HUES6 (cell line): ENCODE results near the gene ABCA10.
"Not testable (repeated sequence)": the region's sequence is repeated elsewhere in the genome, so short reads cannot be mapped to it uniquely, and the experiment has no call there.

Experiments used
- H3K27ac ChIP-seq: 2 replicates; pipeline ENCODE4 v1.7.0; 2013; ENCODE audit warnings: low read depth, mild to moderate bottlenecking, low read length, inconsistent platforms
- H3K27me3 ChIP-seq: 2 replicates; pipeline ENCODE4 v1.6.1; 2013; ENCODE audit warnings: low read length; ENCODE audit not compliant: control insufficient read depth, insufficient read depth
- H3K36me3 ChIP-seq: 2 replicates; pipeline ENCODE4 v1.6.1; 2013; ENCODE audit warnings: low read length; ENCODE audit not compliant: control insufficient read depth, insufficient read depth
- H3K4me1 ChIP-seq: 2 replicates; pipeline ENCODE4 v1.6.1; 2013; ENCODE audit warnings: low read length; ENCODE audit not compliant: control insufficient read depth, insufficient read depth
- H3K4me3 ChIP-seq: 2 replicates; pipeline ENCODE4 v1.5.1; 2013; ENCODE audit warnings: low read depth, low read length
- H3K9ac ChIP-seq: one replicate; pipeline ENCODE4 v1.6.1; 2013; ENCODE audit warnings: mild to moderate bottlenecking, low read length
- H3K9me3 ChIP-seq: 2 replicates; pipeline ENCODE4 v1.6.1; 2013; ENCODE audit warnings: low read depth, low read length; ENCODE audit not compliant: control insufficient read depth, insufficient read depth

The ABCA10 gene

GRCh38 chr17:69228576-69228975 lies at the start of gene ABCA10:
Gene ABCA10 (minus strand): TSS chr17:69228824. CDS start chr17:69225358, 3,466 bp downstream.
- Histone ChIP-seq H3K4me1 (no peaks in the 10 kb centered on the region), H3K9me3 (0 out of 2 replicates have a peak, but pooled peaks cover 4% of the 10 kb centered on the region), H3K36me3 (no peaks in the 10 kb centered on the region), H3K4me3 (no peak within 1 kb of the TSS), H3K9ac (no peak within 1 kb of the TSS), H3K27me3 (no peaks in the 10 kb centered on the region), H3K27ac (no peak within 1 kb of the TSS)

GRCh38 chr17:69276279-69276678 lies 47.7 kb upstream of the ABCA10 start:
- H3K27ac ChIP-seq, H3K27me3 ChIP-seq, H3K4me3 ChIP-seq, H3K9ac ChIP-seq, H3K36me3 ChIP-seq, H3K4me1 ChIP-seq, H3K9me3 ChIP-seq: not testable (repeated sequence)

- Histone ChIP-seq H3K4me3 (no peak overlapping the region), H3K4me1 (no peaks in the 10 kb centered on the region), H3K36me3 (no peaks in the 10 kb centered on the region), H3K27ac (no peak overlapping the region), H3K27me3 (no peaks in the 10 kb centered on the region), H3K9me3 (no peaks in the 10 kb centered on the region), H3K9ac (no peak overlapping the region)
Measured at GRCh38 chr17:69275751-69276150, 47.1 kb upstream of the ABCA10 start.

- H3K9ac ChIP-seq, result no peak overlapping the region
- H3K4me1 ChIP-seq, result no peaks in the 10 kb centered on the region
- H3K27ac ChIP-seq, result no peak overlapping the region
- H3K27me3 ChIP-seq, result no peaks in the 10 kb centered on the region
- no peaks in the 10 kb centered on the region for H3K36me3 ChIP-seq
- H3K9me3 ChIP-seq, result no peaks in the 10 kb centered on the region
- no peak overlapping the region for H3K4me3 ChIP-seq
Measured at GRCh38 chr17:69271023-69271422, 42.4 kb upstream of the ABCA10 start.

GRCh38 chr17:69269131-69269998 lies 40.7 kb upstream of the ABCA10 start:
- no peaks in the 10 kb centered on the region for H3K4me1 ChIP-seq
- no peak overlapping the region for H3K4me3 ChIP-seq
- H3K36me3 ChIP-seq, result no peaks in the 10 kb centered on the region
- H3K9me3 ChIP-seq, result no peaks in the 10 kb centered on the region
- H3K9ac ChIP-seq, result no peak overlapping the region
- H3K27me3 ChIP-seq, result no peaks in the 10 kb centered on the region
- no peak overlapping the region for H3K27ac ChIP-seq

- H3K9ac ChIP-seq, result no peak overlapping the region
- H3K4me1 ChIP-seq, result no peaks in the 10 kb centered on the region
- no peaks in the 10 kb centered on the region for H3K27me3 ChIP-seq
- H3K4me3 ChIP-seq, result no peak overlapping the region
- H3K36me3 ChIP-seq, result no peaks in the 10 kb centered on the region
- no peaks in the 10 kb centered on the region for H3K9me3 ChIP-seq
- H3K27ac ChIP-seq, result no peak overlapping the region
Measured at GRCh38 chr17:69268543-69269014, 40.0 kb upstream of the ABCA10 start.

GRCh38 chr17:69267219-69267618 lies 38.6 kb upstream of the ABCA10 start:
- H3K27ac ChIP-seq, result no peak overlapping the region
- no peaks in the 10 kb centered on the region for H3K36me3 ChIP-seq
- H3K9ac ChIP-seq, result no peak overlapping the region
- H3K4me1 ChIP-seq, result no peaks in the 10 kb centered on the region
- H3K4me3 ChIP-seq, result no peak overlapping the region
- no peaks in the 10 kb centered on the region for H3K9me3 ChIP-seq
- H3K27me3 ChIP-seq, result no peaks in the 10 kb centered on the region

- Histone ChIP-seq H3K27me3 (no peaks in the 10 kb centered on the region), H3K27ac (no peak overlapping the region), H3K4me1 (no peaks in the 10 kb centered on the region), H3K4me3 (no peak overlapping the region), H3K9ac (no peak overlapping the region), H3K9me3 (no peaks in the 10 kb centered on the region), H3K36me3 (no peaks in the 10 kb centered on the region)
Measured at GRCh38 chr17:69265873-69266272, 37.2 kb upstream of the ABCA10 start.

GRCh38 chr17:69254187-69254586 lies 25.6 kb upstream of the ABCA10 start:
- Histone ChIP-seq H3K36me3 (no peaks in the 10 kb centered on the region), H3K9me3 (no peaks in the 10 kb centered on the region), H3K4me1 (no peaks in the 10 kb centered on the region), H3K27me3 (no peaks in the 10 kb centered on the region), H3K27ac (no peak overlapping the region), H3K4me3 (no peak overlapping the region), H3K9ac (no peak overlapping the region)

- Histone ChIP-seq H3K27ac (no peak overlapping the region), H3K36me3 (no peaks in the 10 kb centered on the region)
Measured at GRCh38 chr17:69250641-69251040, 22.0 kb upstream of the ABCA10 start.

GRCh38 chr17:69246726-69247375 lies 18.2 kb upstream of the ABCA10 start:
- Histone ChIP-seq H3K9ac (no peak overlapping the region), H3K36me3 (no peaks in the 10 kb centered on the region), H3K9me3 (no peaks in the 10 kb centered on the region), H3K27ac (no peak overlapping the region), H3K27me3 (no peaks in the 10 kb centered on the region), H3K4me3 (no peak overlapping the region), H3K4me1 (no peaks in the 10 kb centered on the region)

More at GRCh38 chr17:69250641-69251040, 22.0 kb upstream of the ABCA10 start:
- H3K9me3 ChIP-seq, result no peaks in the 10 kb centered on the region
- no peaks in the 10 kb centered on the region for H3K27me3 ChIP-seq
- H3K9ac ChIP-seq, result no peak overlapping the region
- H3K4me3 ChIP-seq, result no peak overlapping the region
- no peaks in the 10 kb centered on the region for H3K4me1 ChIP-seq
